Islet of Langerhans (tissue), 1 donor: Measurements from ENCODE around the gene GRK2.

ENCODE experiments used
- FAIRE-seq: peaks from one replicate; lab custom pipeline; 2011; peaks lifted over from hg19 to GRCh38; lab: Jason Lieb, UNC

Gene GRK2

GRCh38 chr11:67301313-67301921 is 35.1 kb downstream of the GRK2 start:
- no peak for FAIRE-seq

- FAIRE-seq: no peak
Measured at GRCh38 chr11:67301951-67302516, 35.8 kb downstream of the GRK2 start.

DNA sequence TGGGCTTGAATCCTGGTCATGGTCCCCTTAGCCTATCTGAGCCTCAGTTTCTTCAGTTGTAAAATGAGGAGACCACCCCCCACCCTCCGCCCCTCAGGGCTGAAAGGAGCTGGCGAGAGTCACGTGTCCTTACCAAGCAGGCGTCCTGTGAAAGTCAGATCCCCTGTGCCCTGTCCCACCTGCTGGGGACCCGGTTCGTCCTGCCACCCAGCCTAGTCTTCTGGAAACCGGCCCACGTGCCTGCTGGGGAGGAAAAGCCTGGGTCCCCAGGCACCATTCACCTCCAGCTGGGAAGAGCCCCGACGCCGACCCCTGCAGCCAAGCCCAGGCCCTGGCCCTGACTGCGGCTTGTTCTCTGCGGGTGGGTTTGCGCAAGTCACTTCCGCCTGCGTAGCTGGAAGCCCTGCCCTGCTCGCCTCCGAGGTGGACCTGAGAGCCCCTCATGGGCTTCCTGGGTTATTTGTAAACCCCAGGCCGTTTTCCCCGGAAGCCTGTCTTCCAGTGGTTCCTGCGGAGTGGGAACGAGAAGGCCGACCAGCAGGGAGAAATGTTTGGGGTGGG is 36.4 kb downstream of the GRK2 start:
- no peak for FAIRE-seq

DNA sequence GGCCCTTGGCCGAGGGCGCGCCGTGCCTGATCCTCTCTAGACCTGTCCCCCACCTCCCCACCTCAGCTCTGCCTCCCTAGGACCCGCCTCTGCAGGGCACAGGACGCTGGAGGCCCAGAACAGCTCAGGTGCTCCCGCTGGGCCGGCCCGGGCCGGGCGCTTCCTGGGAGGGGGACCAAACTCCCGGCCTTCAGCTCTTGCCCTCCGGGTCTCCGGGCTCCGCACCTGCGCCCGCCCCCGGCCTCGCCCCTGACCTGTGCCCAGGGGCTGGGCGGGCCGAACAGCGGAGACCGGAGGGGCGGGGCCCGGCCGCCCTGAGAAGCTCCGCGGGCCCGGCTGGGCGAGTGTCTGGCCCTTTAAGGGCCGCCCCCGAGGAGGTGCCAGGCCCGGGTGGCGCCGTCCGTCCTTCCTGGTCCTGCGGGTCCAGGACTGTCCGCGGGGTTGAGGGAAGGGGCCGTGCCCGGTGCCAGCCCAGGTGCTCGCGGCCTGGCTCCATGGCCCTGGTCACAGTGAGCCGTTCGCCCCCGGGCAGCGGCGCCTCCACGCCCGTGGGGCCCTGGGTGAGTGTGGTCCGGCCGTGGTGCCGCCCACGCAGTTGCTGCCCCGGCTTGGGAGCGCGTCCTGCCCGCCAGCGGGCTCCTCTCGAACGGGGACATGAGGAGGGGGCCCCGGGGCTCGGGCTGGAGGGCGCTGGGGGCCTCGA is 37.0 kb downstream of the GRK2 start, which contains the start of gene SSH3:
TSS of gene SSH3 (plus strand) at position 399 of the 703 bp plus-strand sequence. CDS start at position 495, 96 bp downstream.
- FAIRE-seq: no peak

- no peak for FAIRE-seq
Measured at GRCh38 chr11:67303835-67304411, 37.6 kb downstream of the GRK2 start.

DNA sequence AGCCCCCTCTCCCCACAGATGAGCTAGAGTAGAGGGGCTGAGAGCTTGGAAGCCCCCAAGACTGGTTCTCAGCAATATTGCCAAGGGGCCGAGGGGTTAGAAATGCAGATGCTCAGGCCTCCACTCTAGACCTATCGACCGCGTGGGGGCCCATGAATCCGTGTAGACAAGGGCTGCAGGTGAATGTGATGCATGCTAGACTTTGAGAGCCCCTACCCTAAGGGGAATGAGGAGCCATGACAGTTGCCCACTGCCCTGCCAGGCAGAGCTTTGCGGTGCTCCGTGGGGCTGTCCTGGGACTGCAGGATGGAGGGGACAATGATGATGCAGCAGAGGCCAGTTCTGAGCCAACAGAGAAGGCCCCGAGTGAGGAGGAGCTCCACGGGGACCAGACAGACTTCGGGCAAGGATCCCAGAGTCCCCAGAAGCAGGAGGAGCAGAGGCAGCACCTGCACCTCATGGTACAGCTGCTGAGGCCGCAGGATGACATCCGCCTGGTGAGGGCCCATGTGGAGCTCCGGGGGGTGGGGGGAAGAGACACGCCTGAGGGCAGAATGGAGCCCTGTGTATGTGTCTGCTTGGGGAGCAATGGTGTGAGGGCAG is 38.3 kb downstream of the GRK2 start:
- FAIRE-seq: no peak

DNA sequence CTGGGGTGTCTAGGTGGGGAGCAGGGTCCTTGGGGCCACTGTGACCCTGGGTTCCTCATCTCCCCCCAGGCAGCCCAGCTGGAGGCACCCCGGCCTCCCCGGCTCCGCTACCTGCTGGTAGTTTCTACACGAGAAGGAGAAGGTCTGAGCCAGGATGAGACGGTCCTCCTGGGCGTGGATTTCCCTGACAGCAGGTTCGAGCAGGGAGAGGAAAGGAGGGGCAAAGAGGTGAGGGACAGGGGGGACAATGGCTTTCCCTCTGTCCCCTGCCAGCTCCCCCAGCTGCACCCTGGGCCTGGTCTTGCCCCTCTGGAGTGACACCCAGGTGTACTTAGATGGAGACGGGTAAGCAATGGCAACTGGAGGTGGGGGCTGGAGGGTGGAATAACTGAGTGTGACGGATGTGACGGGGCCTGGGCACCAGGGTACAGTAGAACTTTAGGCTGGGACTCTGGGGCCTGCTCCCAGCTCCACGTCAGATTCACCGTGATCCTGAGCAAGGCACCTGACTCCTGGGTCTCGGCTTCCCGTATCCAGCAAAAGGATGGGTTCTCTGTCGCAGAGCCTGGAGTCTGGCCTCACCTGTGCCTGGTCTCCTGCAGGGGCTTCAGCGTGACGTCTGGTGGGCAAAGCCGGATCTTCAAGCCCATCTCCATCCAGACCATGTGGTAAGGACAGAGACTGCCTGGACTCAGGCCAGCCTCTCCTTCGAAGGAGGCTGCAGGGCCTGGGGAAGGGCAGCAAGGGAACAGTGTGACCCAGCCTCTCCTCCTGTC is 40.7 kb downstream of the GRK2 start:
- no peak for FAIRE-seq

DNA sequence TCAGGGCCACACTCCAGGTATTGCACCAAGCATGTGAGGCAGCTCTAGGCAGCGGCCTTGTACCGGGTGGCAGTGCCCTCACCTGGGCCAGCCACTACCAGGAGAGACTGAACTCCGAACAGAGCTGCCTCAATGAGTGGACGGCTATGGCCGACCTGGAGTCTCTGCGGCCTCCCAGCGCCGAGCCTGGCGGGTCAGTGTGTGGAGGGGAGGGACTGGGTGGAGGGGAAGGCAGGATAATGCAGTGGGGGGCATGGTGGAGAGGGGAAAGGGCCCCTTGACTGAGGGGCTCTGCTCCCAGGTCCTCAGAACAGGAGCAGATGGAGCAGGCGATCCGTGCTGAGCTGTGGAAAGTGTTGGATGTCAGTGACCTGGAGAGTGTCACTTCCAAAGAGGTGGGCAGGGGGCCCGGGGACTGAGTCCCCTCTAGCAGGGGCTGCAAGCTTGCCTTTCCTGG is 41.3 kb downstream of the GRK2 start:
- FAIRE-seq: no peak

GRCh38 chr11:67308031-67308866 is 42.0 kb downstream of the GRK2 start:
- FAIRE-seq: no peak

DNA sequence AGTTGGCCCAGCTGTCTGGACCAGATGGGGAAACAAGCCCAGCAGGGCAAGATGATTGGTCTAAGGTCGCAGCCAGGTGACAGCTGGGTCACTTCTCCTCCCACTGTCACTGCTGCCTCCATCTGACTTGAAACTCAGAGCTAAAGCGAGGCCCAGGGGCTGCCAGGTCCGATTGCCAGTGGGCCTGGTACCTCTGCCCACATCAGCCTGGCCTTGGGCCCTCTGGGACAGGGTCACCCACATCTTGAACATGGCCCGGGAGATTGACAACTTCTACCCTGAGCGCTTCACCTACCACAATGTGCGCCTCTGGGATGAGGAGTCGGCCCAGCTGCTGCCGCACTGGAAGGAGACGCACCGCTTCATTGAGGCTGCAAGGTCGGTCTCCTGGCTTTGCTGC is 42.9 kb downstream of the GRK2 start:
- no peak for FAIRE-seq

- FAIRE-seq: no peak
Measured at GRCh38 chr11:67309661-67310061, 43.4 kb downstream of the GRK2 start.

- FAIRE-seq: no peak
Measured at GRCh38 chr11:67310246-67311050, 44.2 kb downstream of the GRK2 start.

- no peak for FAIRE-seq
Measured at GRCh38 chr11:67311051-67311555, 44.8 kb downstream of the GRK2 start.

DNA sequence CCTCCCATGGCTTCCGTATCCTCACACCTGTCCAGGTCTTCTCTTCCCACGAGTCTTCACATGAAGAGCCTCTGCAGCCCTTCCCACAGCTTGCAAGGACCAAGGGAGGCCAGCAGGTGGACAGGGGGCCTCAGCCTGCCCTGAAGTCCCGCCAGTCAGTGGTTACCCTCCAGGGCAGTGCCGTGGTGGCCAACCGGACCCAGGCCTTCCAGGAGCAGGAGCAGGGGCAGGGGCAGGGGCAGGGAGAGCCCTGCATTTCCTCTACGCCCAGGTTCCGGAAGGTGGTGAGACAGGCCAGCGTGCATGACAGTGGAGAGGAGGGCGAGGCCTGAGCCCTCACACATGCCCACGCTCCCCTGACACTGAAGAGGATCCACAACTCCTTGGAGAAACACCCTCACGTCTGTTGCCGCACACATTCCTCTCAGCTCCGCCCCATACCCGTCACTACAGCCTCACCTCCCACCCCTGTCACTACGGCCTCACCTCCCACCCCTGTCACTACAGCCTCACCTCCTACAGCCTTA is 45.3 kb downstream of the GRK2 start:
- no peak for FAIRE-seq

DNA sequence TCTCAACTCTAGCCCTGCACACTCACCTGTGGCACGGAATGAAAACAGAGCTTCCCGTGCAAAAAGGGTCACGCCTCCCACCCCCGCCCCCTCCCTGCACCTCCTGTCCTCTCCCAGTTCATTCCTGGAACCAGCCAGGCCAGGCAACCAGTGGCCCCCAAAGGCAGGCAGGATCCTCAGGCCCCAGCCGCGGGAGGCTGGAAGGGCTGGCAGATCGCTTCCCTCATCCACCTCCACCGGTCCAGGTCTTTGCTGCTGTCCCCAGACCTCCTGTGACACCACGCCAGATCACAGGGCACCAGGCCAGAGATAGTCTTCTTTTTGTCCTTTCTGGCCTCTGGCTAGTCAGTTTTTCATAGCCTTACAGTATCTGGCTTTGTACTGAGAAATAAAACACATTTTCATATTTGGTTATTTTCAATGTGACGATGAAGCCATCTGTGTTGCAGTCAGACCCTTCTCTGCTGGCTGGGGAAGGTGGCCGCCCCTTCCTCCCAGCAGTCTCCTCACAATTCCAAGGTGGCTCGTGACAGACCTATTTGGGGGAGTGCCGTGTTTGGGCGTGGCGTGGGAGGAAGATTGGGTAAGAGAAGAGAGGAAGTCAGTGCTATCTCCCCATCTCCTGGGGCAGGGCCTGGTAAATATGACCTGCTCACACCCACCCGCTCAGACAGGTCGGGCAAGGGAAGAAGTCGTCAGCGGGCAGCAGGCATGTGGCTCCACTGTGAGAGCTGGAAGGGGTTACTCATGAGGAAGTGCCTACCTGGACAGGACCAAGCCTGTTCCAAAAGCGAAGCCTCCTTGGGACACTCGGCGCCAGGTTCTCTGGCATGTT is 46.1 kb downstream of the GRK2 start:
- no peak for FAIRE-seq

GRCh38 chr11:67313125-67313890 is 47.0 kb downstream of the GRK2 start:
- FAIRE-seq: no peak

GRCh38 chr11:67314218-67314617 is 47.9 kb downstream of the GRK2 start:
- no peak for FAIRE-seq
